Testis (tissue), 2 donors: ENCODE results near the gene NYAP2.

Source experiments
- POLR2A ChIP-seq: fragments of 450-650 bp; IDR thresholded peaks from one replicate; pipeline ENCODE4 v1.6.1; 2017; ENCODE audit warnings: antibody characterized with exemption, mild to moderate bottlenecking, moderate library complexity
- TF ChIP-seq, protein P1 (sequence below), 3 experiments: fragments of 450-650 bp in 2 of 3; fragments of 200-600 bp in 1 of 3; sonication (generic) in 1 of 3; IDR thresholded peaks; one replicate each; pipeline ENCODE4 v1.5.1; 2016 to 2019; ENCODE audit warnings: antibody characterized with exemption in 3 of 3, mild to moderate bottlenecking in 2 of 3, moderate library complexity in 1 of 3

DNA sequence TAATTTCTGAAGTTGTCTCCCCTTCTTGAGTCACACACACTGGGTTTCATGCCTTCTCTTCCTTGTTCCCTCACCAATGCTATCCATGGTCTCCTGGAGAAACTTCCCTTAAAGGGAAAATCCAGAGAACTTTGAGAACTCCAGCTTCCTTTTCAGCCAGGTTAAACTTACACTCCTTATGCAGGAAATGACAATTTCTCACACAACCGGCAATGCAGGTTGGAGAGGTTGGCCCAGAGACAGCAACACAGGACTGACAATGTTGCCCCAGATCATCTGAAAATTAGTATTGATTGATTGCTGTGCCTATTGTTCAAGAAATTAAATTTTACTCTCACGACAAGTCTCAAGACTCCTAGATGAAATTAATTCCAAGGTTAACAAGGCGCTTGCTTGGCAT is 292.2 kb downstream of the NYAP2 start:
- TF ChIP-seq, protein P1, sequence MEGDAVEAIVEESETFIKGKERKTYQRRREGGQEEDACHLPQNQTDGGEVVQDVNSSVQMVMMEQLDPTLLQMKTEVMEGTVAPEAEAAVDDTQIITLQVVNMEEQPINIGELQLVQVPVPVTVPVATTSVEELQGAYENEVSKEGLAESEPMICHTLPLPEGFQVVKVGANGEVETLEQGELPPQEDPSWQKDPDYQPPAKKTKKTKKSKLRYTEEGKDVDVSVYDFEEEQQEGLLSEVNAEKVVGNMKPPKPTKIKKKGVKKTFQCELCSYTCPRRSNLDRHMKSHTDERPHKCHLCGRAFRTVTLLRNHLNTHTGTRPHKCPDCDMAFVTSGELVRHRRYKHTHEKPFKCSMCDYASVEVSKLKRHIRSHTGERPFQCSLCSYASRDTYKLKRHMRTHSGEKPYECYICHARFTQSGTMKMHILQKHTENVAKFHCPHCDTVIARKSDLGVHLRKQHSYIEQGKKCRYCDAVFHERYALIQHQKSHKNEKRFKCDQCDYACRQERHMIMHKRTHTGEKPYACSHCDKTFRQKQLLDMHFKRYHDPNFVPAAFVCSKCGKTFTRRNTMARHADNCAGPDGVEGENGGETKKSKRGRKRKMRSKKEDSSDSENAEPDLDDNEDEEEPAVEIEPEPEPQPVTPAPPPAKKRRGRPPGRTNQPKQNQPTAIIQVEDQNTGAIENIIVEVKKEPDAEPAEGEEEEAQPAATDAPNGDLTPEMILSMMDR (IDR thresholded peaks at IDR 0.05): no peak
- no peak for TF ChIP-seq POLR2A
